Central memory CD8-positive, alpha-beta T cell (primary cell): Measurements from ENCODE around the gene ZDHHC11.
"Not testable (repeated sequence)": the region's sequence is repeated elsewhere in the genome, so short reads cannot be mapped to it uniquely, and the experiment has no call there.

Experiments used
- ATAC-seq: fragments of 150-1000 bp; cut with Tn5 transposase; replicated peaks from 2 replicates; pipeline ENCODE4 v1.10.0; 2022; ENCODE audit warnings: mild to moderate bottlenecking, moderate FRiP score, moderate number of reproducible peaks; ENCODE audit not compliant: poor library complexity, severe bottlenecking; ENCODE audit errors: extremely low read depth
- DNase-seq, 2 donors: peaks; one replicate each; pipeline ENCODE4 v3.0.0; 2021; ENCODE audit warnings: low spot score in 2 of 2
- H3K27ac Mint-ChIP-seq: one replicate; pipeline ENCODE4 v1.8.0; 2022; ENCODE audit warnings: low read depth, mild to moderate bottlenecking, moderate library complexity, mixed read lengths
- H3K27me3 Mint-ChIP-seq: one replicate; pipeline ENCODE4 v1.8.0; 2022; ENCODE audit warnings: mixed read lengths
- H3K36me3 Mint-ChIP-seq: one replicate; pipeline ENCODE4 v1.8.0; 2022; ENCODE audit warnings: mild to moderate bottlenecking, moderate library complexity, mixed read lengths; ENCODE audit not compliant: insufficient read depth
- H3K4me1 Mint-ChIP-seq: one replicate; pipeline ENCODE4 v1.8.0; 2022; ENCODE audit warnings: mixed read lengths
- H3K4me3 Mint-ChIP-seq: one replicate; pipeline ENCODE4 v1.8.0; 2022; ENCODE audit warnings: mild to moderate bottlenecking, moderate library complexity, mixed read lengths
- H3K9me3 Mint-ChIP-seq: one replicate; pipeline ENCODE4 v1.8.0; 2022; ENCODE audit warnings: mixed read lengths

ZDHHC11 gene

DNA sequence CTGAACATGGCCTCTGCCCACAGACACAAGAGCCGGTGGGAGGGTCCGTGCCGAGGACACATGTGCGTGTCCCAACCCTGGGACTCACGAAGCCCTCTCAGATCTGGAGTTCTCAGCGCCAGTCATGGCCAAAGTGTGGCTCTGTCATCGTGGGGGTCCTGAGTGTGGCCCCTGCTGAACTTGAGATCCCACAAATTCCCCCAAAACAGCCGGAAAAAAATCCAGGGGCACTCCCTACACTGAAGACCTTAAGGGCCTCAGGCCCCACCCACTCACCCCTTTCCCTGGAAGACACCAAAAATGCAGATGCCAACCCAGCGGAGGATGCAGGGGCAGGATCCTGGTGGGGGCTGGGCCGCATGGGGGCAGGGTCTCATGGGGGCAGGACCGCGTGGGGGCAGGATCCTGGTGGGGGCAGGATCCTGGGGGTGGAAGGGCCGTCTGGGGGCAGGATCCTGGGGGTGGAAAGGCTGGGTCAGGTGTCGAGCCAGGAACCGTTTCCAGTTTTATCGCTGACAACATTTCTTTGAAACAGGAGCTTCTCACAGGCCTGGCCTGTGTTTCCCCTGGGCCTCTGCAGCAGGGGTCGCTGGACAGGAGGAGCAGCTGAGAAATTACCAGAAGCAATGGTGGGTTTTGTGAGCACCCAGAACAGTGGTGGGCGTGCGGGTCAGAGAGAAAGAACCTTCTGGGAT lies 79.6 kb downstream of the ZDHHC11 start:
- not testable (repeated sequence) for H3K36me3 Mint-ChIP-seq, H3K4me3 Mint-ChIP-seq, ATAC-seq, H3K4me1 Mint-ChIP-seq, H3K27ac Mint-ChIP-seq, DNase-seq, H3K27me3 Mint-ChIP-seq, H3K9me3 Mint-ChIP-seq

DNA sequence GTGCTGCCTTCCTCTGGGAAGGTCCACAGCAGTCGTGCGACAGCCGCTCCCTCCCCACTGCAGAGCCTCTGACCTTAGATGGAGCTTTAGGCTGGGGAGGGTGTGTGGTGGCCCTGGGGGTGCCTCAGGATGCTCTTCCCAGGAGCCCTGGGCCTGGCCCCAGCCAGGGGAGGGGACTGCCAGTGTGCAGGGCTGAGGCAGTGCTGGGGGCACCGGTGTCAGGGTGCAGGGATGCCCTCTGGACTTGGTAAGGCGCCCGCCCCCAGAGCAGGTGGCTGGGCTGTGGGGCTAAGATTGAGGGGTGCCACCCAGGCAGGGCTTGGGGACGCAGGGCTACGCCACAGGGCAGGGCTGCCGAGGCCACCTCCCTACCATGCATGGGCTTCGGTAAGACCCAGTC lies 80.2 kb downstream of the ZDHHC11 start:
- not testable (repeated sequence) for ATAC-seq, H3K4me1 Mint-ChIP-seq, H3K9me3 Mint-ChIP-seq, H3K4me3 Mint-ChIP-seq, H3K27ac Mint-ChIP-seq, H3K36me3 Mint-ChIP-seq, H3K27me3 Mint-ChIP-seq
- peak in 1 of 2 donors; percentile 11 for DNase-seq

DNA sequence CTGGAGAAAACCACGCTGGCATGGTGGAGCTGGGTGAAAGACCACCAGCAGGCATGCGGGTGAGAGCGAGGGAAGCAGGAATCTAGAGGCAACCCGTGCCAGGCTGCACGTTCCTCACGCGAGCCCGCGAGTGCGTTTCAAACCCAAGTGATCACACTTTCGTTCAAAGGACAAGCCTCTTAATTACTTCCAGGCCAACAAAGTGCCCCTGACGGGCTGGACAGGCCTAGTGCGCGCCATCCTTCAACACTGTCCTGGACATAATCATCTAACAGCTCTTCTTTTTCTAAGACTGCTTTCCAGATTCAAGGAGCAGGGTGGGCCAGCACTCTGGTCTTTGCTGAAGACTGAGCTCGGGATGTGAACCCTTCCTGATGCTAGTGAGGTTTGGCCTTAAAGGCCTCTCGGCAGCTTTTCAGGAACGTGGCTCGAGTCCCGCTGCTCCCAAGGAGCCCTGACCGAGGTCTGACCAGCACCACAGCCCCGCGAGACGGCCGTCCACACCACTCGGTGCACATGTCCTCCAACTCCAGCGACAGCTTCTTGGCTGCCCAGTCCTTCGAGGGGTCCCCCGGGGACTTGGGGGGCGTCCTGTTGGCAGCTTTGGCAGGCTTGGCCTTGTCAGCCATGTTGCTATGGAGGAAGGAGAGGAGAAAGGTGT lies 81.2 kb downstream of the ZDHHC11 start:
- not testable (repeated sequence) for ATAC-seq, H3K4me1 Mint-ChIP-seq, H3K27ac Mint-ChIP-seq, H3K4me3 Mint-ChIP-seq, H3K9me3 Mint-ChIP-seq, H3K36me3 Mint-ChIP-seq, H3K27me3 Mint-ChIP-seq
- DNase-seq = peak in 1 of 2 donors; percentile 13

DNA sequence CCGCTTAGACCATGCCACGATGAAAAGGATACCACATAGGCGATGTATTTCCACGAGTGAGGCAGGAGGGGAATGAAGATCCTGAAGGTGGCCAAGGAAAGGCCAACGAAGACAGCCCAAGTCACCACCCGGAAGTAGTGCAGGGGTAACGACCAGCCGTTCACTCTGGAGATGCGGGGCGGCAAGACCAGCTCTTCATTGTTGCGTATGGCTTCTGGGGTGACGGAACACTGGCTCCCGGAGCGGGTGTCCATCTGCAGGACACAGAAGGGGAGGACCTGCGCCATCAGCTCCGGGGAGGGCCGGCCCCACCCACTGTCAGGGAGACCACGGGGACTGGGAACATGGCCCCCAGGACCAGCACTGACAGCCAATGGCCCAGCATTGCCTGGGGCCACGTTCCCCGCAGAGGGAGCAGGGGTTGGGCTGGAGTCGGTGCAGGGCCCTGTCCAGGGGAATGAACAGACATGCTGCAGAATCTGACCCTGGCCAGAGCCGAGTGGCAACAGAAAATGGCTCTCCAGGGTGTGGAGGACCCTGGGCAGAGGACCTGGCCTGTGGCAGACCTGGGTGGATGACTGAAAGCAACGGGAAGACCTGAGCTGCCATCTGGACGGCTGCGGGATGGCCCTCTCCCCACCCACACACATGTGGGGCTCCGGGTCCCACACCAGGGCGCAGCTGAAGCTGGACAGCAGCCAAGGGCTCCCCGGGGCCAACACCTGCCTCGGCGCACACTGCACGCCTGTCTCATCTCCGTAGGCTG lies 83.9 kb downstream of the ZDHHC11 start:
- Mint-ChIP-seq H3K27ac (no peak overlapping the region), H3K9me3 (no peaks in the 10 kb centered on the region), H3K36me3 (peaks cover 5% of the 10 kb centered on the region), H3K4me1 (no peaks in the 10 kb centered on the region), H3K4me3 (no peak overlapping the region), H3K27me3 (no peaks in the 10 kb centered on the region)
- ATAC-seq = no peak
- no peak for DNase-seq

DNA sequence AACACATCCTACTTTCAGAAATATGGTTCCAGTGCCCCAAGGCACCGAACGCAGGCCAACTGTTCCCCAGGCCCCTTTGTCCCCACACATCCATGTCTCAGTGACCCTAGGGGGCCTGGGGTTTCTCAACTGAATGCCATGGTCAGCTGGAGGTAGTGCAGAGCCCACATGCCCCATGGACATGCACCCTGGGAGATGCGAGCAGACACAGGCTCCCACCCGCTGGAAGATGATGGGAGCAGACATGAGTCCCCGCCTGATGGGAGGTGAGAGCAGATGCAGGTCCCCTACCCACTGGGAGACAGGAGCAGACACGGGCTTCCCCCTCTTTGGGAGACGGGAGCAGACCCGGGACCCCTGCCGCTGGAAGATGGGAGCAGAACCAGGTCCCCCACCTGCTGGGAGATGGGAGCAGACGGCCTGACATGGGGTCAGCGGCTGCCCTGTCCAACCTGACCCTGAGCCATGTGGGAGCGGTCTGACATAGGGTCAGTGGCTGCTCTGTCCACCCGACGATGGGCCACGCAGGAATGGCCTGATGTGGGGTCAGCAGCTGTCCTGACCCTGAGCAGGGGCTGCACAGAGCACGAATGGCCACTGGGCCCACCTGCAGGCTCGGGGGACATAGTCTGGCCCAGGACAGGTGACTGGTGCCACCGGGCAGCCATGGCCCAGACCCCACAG lies 84.7 kb downstream of the ZDHHC11 start:
- DNase-seq (no peak), ATAC-seq (no peak)
- Mint-ChIP-seq H3K4me1 (no peaks in the 10 kb centered on the region), H3K27me3 (no peaks in the 10 kb centered on the region), H3K36me3 (peaks cover 7% of the 10 kb centered on the region), H3K27ac (no peak overlapping the region), H3K4me3 (no peak overlapping the region), H3K9me3 (no peaks in the 10 kb centered on the region)

DNA sequence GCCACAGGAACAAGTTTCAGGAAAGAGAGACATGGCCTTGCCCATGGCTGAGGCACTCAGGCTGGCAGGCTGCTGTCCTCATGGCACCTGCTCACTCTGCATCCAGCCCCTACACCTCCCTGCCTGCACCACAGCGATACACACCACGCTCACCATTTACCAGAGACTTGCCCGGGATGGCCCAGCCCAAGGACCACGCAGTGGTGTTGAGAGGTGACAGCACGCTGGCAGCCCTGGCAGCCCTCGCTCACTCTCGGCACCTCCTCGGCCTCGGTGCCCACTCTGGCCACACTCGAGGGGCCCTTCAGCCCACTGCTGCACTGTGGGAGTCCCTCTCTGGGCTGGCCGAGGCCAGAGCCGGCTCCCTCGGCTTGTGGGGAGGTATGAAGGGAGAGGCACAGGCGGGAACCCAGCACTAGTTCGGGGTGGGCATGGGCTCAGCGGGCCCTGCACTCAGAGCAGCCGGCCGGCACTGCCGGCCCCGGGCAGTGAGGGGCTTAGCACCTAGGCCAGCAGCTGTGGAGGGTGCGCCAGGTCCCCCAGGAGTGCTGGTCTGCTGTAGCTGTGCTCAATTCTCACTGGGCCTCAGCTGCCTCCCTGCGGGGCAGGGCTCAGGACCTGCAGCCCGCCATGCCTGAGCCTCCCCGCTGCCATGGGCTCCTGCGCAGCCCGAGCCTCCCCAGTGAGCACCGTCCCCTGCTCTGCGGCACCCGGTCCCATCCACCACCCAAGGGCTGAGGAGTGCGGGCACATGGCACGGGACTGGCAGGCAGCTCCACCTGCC lies 86.6 kb downstream of the ZDHHC11 start:
- H3K4me1 Mint-ChIP-seq = peaks cover 4% of the 10 kb centered on the region
- H3K27me3 Mint-ChIP-seq = peaks cover 13% of the 10 kb centered on the region
- H3K4me3 Mint-ChIP-seq = no peak overlapping the region
- H3K9me3 Mint-ChIP-seq = no peaks in the 10 kb centered on the region
- H3K27ac Mint-ChIP-seq = no peak overlapping the region
- ATAC-seq (no peak), DNase-seq (peak in 1 of 2 donors; percentile 13)
- peaks cover 10% of the 10 kb centered on the region for H3K36me3 Mint-ChIP-seq

DNA sequence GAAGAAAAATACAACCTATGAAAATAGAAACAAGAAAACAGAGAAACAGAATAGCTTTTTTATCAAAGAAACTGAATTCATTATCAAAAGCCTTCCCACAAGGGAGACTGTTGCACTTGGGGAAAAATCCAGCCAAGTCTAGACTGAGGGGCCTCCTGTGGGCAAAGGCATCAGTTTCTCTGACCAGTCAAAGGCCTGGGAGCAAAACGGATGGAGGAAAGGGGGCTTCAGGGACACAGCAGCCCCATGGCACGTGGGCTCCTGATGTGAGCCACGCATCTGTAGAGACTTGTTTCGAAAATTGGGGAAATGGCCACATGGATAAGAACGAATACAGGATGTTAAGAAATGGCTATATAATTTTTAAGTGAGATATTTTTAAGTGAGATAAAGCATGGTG lies 87.4 kb downstream of the ZDHHC11 start:
- H3K27me3 Mint-ChIP-seq = peaks cover 19% of the 10 kb centered on the region
- H3K9me3 Mint-ChIP-seq = no peaks in the 10 kb centered on the region
- DNase-seq (no peak), ATAC-seq (no peak)
- H3K27ac Mint-ChIP-seq = peak overlapping the region; percentile 9
- no peak overlapping the region for H3K4me3 Mint-ChIP-seq
- peaks cover 11% of the 10 kb centered on the region for H3K4me1 Mint-ChIP-seq
- H3K36me3 Mint-ChIP-seq = peaks cover 13% of the 10 kb centered on the region

DNA sequence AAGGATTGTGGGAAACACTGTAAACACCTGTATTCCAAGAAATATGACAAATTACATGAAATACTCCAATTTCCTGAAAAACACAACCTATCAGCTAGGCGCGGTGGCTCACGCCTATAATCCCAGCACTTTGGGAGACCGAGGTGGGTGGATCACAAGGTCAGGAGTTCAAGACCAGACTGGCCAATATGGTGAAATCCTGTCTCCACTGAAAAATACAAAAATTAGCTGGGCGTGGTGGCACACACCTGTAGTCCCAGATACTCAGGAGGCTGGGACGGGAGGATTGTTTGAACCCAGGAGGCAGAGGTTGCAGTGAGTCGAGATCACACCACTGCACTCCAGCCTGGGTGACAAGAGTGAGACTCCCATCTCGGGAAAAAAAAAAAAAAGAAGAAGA lies 87.8 kb downstream of the ZDHHC11 start:
- peaks cover 11% of the 10 kb centered on the region for H3K4me1 Mint-ChIP-seq

DNA sequence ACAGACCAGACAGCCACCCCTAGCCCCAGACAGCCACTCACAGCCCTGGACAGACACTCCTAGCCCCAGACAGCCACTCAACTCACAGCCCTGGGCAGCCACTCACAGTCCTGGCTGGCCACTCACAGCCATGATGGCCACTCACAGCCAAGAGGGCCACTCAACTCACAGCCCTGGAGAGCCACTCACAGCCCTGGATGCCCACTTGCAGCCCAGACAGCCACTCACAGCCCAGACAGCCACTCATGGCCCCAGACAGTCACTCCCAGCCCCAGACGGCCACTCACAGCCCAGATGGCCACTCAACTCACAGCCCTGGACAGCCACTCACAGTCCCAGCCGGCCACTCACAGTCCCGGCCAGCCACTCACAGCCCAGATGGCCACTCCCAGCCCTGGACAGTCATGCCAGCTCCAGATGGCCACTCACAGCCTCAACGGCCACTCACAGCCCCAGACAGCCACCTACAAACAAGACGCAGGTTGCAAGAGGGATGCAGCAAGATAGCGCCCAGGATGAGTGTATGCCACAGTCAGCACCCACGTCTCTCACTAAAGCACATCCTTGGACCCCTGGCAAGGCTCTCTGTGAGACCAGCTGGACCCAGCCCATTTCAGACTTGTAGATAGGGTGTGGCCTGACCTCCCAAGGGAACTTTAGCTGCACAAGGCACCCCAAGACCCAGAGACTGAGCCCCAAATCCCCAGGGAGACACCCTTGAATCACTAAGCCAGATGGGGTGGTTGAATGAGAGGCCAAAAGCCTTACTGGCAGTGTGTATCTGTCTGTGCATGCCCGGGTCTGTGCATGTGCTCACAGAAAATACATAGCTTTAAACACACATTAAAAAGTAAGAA lies 88.7 kb downstream of the ZDHHC11 start:
- Mint-ChIP-seq H3K4me3 (no peak overlapping the region), H3K27me3 (peaks cover 26% of the 10 kb centered on the region), H3K4me1 (peaks cover 16% of the 10 kb centered on the region), H3K9me3 (no peaks in the 10 kb centered on the region), H3K36me3 (peaks cover 15% of the 10 kb centered on the region), H3K27ac (peak overlapping the region; percentile 65)
- no peak for ATAC-seq
- peak in 1 of 2 donors; percentile 12 for DNase-seq

More for the DNA sequence above, 87.8 kb downstream of the ZDHHC11 start:
- H3K36me3 Mint-ChIP-seq = peaks cover 13% of the 10 kb centered on the region
- H3K9me3 Mint-ChIP-seq, H3K4me3 Mint-ChIP-seq, ATAC-seq: not testable (repeated sequence)
- H3K27ac Mint-ChIP-seq = peak overlapping the region; percentile 11
- H3K27me3 Mint-ChIP-seq = peaks cover 19% of the 10 kb centered on the region
- DNase-seq = peak in 1 of 2 donors; percentile 13

DNA sequence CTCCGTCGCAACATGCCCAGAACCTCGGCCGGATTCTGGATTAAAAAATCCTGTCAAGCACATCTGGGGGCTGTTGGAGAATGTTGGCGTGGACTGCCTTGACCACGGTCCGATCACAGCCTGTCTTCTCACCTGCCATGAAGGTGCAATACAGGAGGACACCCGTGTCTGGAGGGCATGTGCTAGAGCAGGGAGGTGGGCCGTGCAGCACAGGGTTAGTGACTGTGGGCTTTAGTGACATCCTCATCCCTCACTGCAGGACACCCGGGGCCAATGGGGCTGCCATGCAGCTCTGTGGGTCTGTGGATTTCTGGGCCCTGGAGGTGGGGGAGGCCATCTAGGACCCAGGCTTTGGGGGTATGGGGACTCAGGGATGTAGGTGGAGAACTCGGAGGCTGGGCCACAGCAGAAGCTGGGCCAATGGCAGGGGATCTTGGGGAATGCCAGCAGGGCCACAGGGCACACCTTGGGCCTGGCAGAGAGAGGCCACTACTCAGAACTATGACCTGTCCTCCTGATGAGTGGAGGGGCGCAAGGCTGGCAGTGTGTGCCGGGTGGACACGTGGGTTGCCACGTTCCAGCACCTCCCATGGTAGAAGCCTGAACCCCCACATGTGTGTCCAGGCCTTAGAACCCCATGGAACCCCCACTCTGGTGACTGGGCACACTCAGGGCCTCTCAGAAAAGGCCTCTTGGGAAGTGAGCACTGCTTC lies 89.6 kb downstream of the ZDHHC11 start:
- Mint-ChIP-seq H3K27me3 (peaks cover 27% of the 10 kb centered on the region), H3K27ac (peak overlapping the region; percentile 65), H3K36me3 (peaks cover 15% of the 10 kb centered on the region), H3K9me3 (no peaks in the 10 kb centered on the region), H3K4me1 (peaks cover 16% of the 10 kb centered on the region), H3K4me3 (no peak overlapping the region)
- DNase-seq (peak in 1 of 2 donors; percentile 13), ATAC-seq (no peak)
